UCSD-AML1 (cell line): ENCODE results near the gene POLD4.

Source experiments
- DNase-seq: peaks from one replicate; lab custom pipeline; 2025; ENCODE audit not compliant: unreplicated experiment; lab: John Stamatoyannopoulos, UW

The POLD4 gene

DNA sequence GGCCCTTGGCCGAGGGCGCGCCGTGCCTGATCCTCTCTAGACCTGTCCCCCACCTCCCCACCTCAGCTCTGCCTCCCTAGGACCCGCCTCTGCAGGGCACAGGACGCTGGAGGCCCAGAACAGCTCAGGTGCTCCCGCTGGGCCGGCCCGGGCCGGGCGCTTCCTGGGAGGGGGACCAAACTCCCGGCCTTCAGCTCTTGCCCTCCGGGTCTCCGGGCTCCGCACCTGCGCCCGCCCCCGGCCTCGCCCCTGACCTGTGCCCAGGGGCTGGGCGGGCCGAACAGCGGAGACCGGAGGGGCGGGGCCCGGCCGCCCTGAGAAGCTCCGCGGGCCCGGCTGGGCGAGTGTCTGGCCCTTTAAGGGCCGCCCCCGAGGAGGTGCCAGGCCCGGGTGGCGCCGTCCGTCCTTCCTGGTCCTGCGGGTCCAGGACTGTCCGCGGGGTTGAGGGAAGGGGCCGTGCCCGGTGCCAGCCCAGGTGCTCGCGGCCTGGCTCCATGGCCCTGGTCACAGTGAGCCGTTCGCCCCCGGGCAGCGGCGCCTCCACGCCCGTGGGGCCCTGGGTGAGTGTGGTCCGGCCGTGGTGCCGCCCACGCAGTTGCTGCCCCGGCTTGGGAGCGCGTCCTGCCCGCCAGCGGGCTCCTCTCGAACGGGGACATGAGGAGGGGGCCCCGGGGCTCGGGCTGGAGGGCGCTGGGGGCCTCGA lies 50.1 kb downstream of the POLD4 start, which contains the start of gene SSH3:
Gene SSH3, plus strand, starts transcription at position 399 of the 703 bp plus-strand sequence. Its CDS starts 96 bp downstream, at position 495.
- no peak for DNase-seq

- no peak for DNase-seq
Observed at GRCh38 chr11:67302571-67303131, 50.7 kb downstream of the POLD4 start.

DNA sequence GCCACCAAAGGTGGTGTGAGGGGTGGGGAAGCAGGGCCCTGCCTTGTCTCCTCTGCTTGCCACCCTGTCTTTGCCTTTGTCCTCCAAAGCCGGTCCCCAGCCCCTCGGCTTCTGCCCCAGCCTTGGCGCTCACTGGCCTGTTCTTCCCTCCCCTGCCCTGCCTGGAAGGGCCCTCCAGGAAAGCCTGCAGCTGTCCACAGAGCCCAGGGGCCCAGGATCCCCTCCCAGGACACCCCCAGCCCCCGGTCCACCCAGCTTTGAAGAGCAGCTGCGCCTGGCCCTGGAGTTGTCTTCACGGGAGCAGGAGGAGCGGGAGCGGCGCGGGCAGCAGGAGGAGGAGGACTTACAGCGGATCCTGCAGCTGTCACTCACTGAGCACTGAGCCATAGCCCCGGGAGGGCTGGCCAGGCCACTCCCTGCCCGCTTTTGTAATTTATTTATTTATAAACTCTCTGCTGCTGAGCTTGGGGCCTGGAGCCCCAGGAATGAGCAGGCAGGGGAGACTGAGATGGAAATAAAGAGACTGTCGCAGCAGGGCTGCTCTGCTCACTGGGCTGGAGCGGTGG lies 51.3 kb downstream of the POLD4 start:
- DNase-seq, result no peak

- no peak for DNase-seq
Observed at GRCh38 chr11:67301313-67301921, 51.9 kb downstream of the POLD4 start.
